SK-N-MC (cell line): ENCODE data around the gene KCNJ9.

Experiments used
- EZH2 ChIP-seq: fragments of 200-600 bp; sonication (generic); IDR thresholded peaks from one replicate; pipeline ENCODE4 v1.6.1; 2017; ENCODE audit warnings: antibody characterized with exemption
- FOXP2 ChIP-seq: optimal IDR thresholded peaks from 2 replicates; pipeline ENCODE3; 2011; ENCODE audit warnings: mild to moderate bottlenecking, moderate library complexity; ENCODE audit not compliant: insufficient read depth; ENCODE audit errors: extremely low read length, control extremely low read depth
- POLR2AphosphoS5 ChIP-seq: IDR thresholded peaks from 2 replicates; pipeline ENCODE4 v1.6.1; 2012; ENCODE audit warnings: mild to moderate bottlenecking, low read depth, low read length, borderline replicate concordance

DNA sequence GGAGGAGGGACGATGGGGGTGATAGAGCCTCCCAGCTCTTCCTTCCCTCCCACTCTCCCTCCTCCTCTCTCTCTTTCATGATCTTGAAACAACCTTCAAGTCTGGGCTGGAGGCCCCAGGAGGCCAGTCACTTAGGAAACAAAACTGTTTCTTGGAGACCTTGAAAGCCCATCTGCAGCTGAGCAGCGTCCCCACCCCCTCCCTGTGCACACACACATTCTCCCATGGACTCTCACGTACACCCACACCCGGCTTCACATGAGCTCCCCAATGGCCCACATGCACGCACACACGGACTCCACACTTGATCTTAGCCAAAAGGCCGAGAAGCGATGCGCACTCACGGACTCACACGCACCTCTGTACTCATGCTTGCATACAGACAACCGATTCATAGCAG, 31.0 kb downstream of the KCNJ9 start:
- no peak for TF ChIP-seq POLR2AphosphoS5
- no peak for TF ChIP-seq FOXP2
- no peak for TF ChIP-seq EZH2
